HG03378 (cell line): Measurements from ENCODE around the gene ESPN.

Experiments
- ATAC-seq: cut with Tn5 transposase; IDR thresholded peaks from one replicate; pipeline ENCODE4 v1.9.1; 2021; ENCODE audit warnings: mild to moderate bottlenecking, moderate library complexity; ENCODE audit not compliant: unreplicated experiment

ESPN gene

GRCh38 chr1:6508816-6509189 is 84.2 kb downstream of the ESPN start:
- ATAC-seq = no peak

GRCh38 chr1:6509220-6509918 is 84.8 kb downstream of the ESPN start:
- ATAC-seq = no peak

- ATAC-seq = no peak
These were observed 85.3 kb downstream of the ESPN start for GRCh38 chr1:6509919-6510291.

- no peak for ATAC-seq
These were observed 85.9 kb downstream of the ESPN start for GRCh38 chr1:6510493-6510892.
